Epithelial cell of proximal tubule (primary cell): ENCODE measurements around the gene ANKRD49. TPM values are rescaled to one million over a fixed set of nuclear protein-coding genes. Genes with fewer than 3 reads are reported as not detected.

Experiments used
- DNase-seq: peaks from one replicate; pipeline ENCODE4 v3.0.0-alpha.2; 2011; ENCODE audit warnings: low read depth
- H3K4me3 ChIP-seq: 2 replicates; pipeline ENCODE4 v1.5.1; 2011; ENCODE audit warnings: low read depth, mild to moderate bottlenecking, low read length
- CTCF ChIP-seq: conservative IDR thresholded peaks from 2 replicates; pipeline ENCODE4 v1.5.1; 2012; ENCODE audit warnings: low read depth, mild to moderate bottlenecking, low read length
- total RNA-seq: library from RNA; depleted of rRNA; stranded (reverse); fragments of >200 nt; gene quantifications from 2 replicates; pipeline ENCODE4 v1.2.3, GENCODE V29; 2015

The ANKRD49 gene
- total RNA-seq, 1 donor from 2014 or later = 7.2 TPM

GRCh38 chr11:94526645-94527438 is 33.1 kb downstream of the ANKRD49 start:
- DNase-seq = no peak
- H3K4me3 ChIP-seq = no peak overlapping the region
- TF ChIP-seq CTCF = no peak

- no peak for TF ChIP-seq CTCF
- DNase-seq = no peak
- no peak overlapping the region for H3K4me3 ChIP-seq
Observed at GRCh38 chr11:94528551-94528950, 34.8 kb downstream of the ANKRD49 start.

- DNase-seq = no peak
- no peak for TF ChIP-seq CTCF
Observed at GRCh38 chr11:94532211-94532610, 38.4 kb downstream of the ANKRD49 start.

GRCh38 chr11:94533206-94533605 is 39.4 kb downstream of the ANKRD49 start:
- DNase-seq = no peak
- no peak overlapping the region for H3K4me3 ChIP-seq
- no peak for TF ChIP-seq CTCF

More at GRCh38 chr11:94532211-94532610, 38.4 kb downstream of the ANKRD49 start:
- no peak overlapping the region for H3K4me3 ChIP-seq

- no peak for TF ChIP-seq CTCF
- H3K4me3 ChIP-seq = no peak overlapping the region
- DNase-seq = no peak
Observed at GRCh38 chr11:94533696-94534630, 40.2 kb downstream of the ANKRD49 start.

GRCh38 chr11:94536386-94536785 is 42.6 kb downstream of the ANKRD49 start:
- TF ChIP-seq CTCF = no peak
- no peak for DNase-seq

More at GRCh38 chr11:94536386-94536785, 42.6 kb downstream of the ANKRD49 start:
- no peak overlapping the region for H3K4me3 ChIP-seq
